Body of pancreas (tissue), 4 donors: ENCODE measurements around the gene KCND3.

Source experiments
- CTCF ChIP-seq, 7 experiments: fragments of 450-650 bp in 4 of 7; fragments of 200-600 bp in 3 of 7; sonication (generic) in 3 of 7; IDR thresholded peaks; one replicate each; pipeline ENCODE4 v1.5.1; 2016 to 2019; ENCODE audit warnings: antibody characterized with exemption in 7 of 7
- POLR2A ChIP-seq, 3 donors: fragments of 450-650 bp; IDR thresholded peaks; one replicate each; pipeline ENCODE4 v1.6.1; 2016; ENCODE audit warnings: antibody characterized with exemption in 3 of 3, mild to moderate bottlenecking in 2 of 3

- no peak for TF ChIP-seq CTCF (IDR thresholded peaks at IDR 0.05)
- no peak for TF ChIP-seq POLR2A (IDR thresholded peaks at IDR 0.05)
Observed at GRCh38 chr1:111723091-111723806, 266.2 kb downstream of the KCND3 start.
